Muscle of arm (tissue), 12 donors: ENCODE measurements around the gene UTS2R. TPM values are rescaled to one million over a fixed set of nuclear protein-coding genes. Genes with fewer than 3 reads are reported as not detected.
"Not testable (repeated sequence)": the region's sequence is repeated elsewhere in the genome, so short reads cannot be mapped to it uniquely, and the experiment has no call there.

Experiments used
- DNase-seq: peaks from one replicate; pipeline ENCODE4 v3.0.0-alpha.2; 2013
- polyA plus RNA-seq, 12 donors: library from polyadenylated mRNA; unstranded; fragments of 120-200 nt; gene quantifications; one replicate each; pipeline ENCODE4 v1.2.1, GENCODE V29; 2013; ENCODE audit not compliant: insufficient read length in 12 of 12

UTS2R gene
- polyA plus RNA-seq, 12 donors = 2.5 to 11.1 (median 5.2) TPM; not detected in 1

DNA sequence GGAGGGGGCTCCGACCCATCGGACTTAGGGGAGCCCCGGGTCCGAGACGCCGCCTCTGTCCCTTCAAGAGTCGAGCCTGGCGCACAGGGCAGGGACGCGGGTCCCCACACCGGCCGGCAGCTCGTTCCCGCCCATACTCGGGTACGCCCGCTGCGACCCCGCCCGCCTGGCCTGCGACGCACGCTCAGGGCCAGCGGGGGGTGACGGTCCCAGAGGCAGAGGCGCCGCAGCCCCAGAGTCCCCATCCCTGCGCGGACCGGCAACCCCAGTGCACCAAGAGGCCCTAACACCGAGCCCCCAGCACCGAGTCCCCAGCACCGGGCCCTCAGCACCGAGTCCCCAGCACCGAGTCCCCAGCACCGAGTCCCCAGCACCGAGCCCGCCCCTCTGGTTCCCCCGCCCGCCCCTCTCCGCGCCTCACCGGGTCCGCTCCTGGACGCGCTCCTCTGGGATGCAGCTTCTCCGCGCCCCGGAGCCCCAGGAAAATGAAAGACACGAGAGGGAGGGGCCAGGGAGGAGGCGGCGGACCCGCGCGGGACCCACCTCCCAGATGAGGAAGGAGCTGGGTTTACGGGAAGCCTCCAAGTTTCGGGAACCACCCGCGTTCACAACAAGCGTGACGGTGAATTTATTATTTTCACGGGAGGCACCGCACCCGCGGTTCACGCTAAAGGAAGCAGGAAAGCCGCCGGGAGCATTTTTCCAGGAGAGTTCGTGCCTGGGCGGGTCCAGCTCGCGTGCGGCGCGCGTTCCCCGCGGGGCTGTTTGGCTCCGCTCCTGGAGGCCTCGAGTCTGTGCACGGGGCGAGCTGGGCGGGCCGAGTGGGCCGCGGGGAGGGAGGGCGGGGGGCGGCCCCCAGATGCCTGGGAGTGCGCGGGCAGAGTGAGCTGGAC lies 38.0 kb upstream of the UTS2R start, which contains the start of gene SECTM1:
Gene SECTM1, minus strand, starts transcription at position 488 of the 893 bp plus-strand sequence. CDS start 6,526 bp downstream, outside the sequence.
- DNase-seq = peak; percentile 75

- DNase-seq = no peak
These were observed 37.4 kb upstream of the UTS2R start for GRCh38 chr17:82334204-82334621.

DNA sequence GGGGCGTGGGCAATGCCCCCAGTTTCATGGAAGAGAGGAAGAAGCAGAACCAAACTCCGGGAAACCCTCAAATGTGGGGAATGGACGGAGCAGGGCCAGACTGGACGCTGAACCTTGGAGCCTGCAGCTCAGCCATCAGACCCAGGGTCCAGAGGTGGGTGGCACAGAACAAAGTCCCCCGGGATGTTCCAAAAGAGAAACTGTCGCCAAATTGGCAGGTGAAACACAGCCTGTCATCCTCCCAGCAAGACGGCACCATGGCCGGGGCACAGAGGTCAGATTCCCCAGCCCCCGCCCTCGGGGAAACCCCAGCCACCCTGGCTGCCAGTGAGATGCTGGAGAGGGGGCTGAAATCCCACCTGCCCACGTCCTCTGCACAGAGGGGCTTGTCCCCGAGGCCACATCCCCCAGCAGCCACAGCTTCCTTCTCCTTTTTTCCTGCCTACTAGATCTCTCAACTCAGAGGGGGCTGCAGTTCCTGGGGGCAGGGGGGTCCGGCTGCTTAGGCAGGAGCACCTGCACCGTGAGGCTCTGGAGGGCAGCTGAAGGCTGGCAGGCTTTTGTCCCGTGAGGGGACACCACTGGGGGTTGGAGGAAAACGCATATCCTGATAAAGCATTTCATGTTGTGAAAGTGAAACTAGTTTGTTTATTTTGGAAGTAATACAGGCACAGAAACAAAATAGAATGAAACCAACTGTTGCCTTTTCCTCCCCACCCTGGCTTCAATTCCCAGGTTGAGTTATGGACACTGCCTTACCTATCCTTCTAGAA lies 36.8 kb upstream of the UTS2R start:
- DNase-seq = no peak

- DNase-seq = no peak
These were observed 32.5 kb upstream of the UTS2R start for GRCh38 chr17:82338858-82339633.

- DNase-seq = no peak
These were observed 31.7 kb upstream of the UTS2R start for GRCh38 chr17:82339634-82340580.

DNA sequence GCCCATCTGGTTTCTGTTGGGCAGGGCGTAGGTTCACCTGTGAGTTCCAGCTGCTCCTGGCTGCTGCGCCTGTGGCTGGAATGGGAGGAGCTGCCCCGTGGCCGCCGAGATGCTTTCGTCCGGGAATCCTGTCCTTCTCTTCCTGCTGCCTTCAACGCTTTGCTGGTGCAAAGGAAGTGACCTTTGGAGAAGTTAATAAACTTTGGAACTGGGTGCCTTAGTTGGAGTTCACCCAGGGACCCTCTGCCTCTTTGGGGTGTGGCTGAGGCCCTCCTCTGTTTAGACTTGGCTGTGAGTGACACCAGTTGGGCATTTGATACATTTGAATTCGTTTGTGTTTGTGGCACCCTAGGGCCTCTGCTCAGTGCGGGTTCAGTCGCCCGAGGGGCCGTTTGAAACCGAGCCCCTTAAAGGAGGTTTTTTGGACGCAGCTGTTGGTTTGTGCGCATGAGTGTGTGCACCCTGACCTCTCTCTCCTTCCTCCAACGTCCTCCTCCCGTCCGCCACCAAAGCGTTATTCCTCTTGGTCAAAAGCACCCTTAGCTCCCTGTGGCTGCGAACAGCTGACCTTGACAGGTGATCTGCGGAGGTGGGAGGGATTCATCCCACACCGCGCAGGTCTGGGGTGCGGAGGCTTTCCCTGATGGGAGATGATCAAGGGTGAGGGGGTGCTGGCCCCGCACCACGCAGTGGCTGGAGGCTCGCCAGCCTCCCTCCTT lies 29.0 kb upstream of the UTS2R start:
- no peak for DNase-seq

- no peak for DNase-seq
These were observed 28.0 kb upstream of the UTS2R start for GRCh38 chr17:82343560-82343959.

GRCh38 chr17:82344175-82344907 lies 27.2 kb upstream of the UTS2R start:
- no peak for DNase-seq

DNA sequence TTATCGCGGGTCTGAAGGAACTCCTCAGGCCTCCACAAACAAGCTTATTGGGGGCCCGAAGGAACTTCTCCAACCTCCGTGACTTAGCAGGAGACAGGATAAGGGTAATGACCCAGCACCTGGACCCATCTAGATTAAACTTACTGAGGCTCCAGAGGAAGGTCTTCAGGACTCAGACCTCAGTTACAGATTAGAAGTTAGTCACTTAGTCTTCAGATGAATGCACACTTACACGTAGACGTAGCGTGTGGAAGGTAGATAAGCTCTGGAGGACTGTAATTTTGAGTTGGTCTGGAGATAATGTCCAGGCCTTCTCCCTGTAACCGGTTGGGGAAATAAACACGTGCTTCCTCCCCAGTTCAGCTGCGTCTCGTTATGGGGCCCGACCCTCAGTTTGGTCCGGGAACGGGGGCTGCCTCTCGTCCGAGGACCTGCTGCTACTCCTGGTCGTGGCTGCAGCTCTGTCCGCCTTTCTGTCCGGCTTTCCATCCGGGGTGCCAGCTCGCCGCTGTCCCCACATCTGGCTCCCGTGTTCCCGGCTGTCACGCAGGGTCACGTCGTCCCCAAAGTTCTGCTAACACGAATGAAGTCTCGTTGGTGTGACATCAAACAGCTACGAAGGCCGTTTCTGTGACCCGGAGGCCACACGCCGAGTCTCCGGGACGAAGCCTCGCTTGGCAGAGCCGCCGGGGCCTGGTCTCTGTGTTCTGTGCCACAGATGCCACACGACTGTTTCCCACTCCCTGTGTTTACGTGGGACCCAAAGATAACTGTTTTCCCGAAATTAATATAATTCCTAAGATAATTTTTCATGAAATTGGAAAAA lies 26.2 kb upstream of the UTS2R start:
- DNase-seq = no peak

DNA sequence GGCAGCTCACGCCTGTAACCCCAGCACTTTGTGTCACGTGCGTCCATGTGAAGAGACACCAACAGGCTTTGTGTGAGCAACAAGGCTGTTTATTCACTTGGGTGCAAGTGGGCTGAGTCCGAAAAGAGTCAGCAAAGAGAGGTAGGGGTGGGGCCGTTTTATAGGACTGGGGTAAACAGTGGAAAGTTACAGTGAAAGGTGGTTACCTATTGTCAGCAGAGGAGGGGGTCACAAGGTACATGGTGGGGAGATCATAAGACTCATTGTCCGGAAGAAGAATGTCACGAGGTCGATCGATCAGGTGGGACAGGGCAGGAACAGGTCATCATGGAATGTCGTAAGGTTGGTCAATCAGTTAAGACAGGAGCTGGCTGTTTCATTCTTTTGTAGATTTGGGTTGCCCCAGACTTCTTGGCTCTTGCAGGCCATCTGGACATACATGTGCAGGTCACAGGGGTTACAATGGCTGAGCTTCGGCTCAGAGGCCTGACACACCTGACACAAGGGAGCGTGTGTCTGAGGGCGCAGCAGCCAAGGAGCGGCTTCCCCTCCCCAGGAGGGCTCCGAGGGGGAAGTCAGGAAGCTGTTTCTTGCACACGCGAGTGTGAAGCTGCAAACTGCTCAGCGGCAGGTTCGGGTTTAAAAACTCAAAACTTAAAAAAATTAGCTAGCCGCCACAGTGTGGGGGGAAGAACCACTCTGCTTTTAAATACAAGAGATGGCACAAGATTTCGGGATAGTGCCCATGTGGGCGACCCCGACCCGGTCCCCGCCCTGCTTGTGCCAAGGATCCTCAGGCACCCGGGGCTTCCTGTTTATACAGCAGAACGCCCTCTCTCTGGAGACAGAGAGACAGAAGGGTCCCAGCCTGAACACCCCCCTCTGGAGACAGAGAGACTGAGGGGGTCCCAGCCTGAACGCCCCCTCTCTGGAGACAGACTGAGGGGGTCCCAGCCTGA lies 24.9 kb upstream of the UTS2R start:
- DNase-seq = no peak

DNA sequence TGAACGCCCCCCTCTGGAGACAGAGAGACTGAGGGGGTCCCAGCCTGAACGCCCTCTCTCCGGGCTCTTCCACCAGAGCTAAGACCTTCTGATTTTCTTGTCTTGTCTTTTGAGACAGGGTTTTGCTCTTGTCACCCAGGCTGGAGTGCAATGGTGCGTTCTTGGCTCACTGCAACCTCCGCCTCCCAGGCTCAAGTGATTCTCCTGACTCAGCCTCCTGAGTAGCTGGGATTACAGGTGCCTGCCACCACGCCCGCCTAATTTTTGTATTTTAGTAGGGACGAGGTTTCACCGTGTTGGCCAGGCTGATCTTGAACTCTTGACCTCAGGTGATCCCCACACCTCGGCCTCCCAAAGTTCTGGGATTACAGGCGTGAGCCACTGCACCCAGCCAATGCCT lies 23.6 kb upstream of the UTS2R start:
- DNase-seq = not testable (repeated sequence)

DNA sequence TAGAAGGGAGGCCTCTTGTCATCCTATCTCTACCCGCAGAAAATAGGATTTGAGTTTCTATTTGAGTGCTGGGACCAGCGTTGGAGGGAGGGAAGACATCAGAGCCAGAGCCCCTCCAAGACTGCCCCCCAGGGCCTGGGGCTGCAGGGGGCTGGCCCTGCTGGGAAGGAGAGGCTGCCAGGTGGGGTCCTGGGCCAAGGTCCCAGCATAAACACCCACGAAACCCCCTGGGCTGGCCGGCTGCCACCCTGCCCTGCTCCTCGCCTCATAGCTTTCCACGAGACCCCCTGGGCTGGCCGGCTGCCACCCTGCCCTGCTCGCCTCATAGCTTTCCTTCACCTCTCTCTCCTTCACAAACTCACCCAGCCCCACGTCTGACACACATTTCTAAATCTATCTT lies 23.1 kb upstream of the UTS2R start:
- no peak for DNase-seq

GRCh38 chr17:82348866-82349265 lies 22.7 kb upstream of the UTS2R start:
- no peak for DNase-seq

DNA sequence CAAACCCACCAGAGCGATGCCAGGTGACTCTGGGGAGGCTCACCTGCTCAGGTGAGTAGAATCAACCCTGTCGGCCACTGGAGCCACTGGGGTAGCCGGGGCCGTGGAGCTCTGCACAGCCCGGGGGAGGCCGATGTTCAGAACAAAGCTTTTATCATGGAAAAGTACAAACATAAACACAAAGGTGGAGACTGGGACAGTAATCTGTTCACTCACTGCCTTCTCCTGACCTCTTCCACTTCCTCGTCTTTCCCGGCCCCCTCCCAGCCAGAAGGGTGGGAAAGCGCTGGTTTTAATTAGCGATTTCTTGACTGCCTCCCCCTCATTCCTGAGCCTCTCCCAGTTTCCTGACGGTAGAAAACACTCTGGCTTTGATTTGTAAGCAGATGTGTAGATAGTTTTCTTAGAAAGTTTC lies 22.3 kb upstream of the UTS2R start:
- no peak for DNase-seq

DNA sequence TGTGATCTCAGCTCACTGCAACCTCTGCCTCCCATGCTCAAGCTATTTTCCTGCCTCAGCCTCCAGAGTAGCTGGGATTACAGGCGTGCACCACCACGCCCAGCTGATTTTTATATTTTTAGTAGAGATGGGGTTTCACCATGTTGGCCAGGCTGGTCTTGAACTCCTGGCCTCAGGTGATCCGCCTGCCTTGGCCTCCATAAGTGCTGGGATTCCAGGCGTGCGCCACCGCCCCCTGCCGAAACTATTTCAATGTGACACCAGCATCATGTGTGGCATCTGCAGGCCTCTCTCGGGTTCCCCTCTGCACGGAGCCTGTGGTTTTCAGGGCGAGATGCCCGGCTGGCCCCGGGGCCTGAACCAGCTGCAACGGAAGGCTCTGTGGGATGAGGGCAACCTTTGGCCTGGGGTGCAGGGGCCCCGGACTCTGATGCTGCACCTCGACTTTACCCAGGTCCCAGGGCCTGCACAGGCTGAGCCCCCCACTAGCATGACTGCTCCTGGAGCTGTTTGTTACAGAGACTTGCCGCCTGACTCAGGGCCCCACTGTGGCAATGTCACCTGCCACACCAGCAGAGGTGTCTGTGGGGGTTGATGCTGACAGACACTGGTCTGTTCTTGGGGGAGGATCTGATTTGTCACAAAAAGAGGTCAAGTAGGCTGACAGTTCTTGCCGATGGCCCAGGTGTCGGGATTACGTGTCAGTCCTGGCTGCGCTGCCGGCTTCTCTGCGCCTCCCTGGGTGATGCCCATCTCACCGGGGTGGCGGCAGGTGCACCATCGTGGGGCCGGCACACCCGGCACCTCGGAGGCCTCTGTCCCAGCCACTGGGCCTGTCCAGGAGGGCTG lies 21.2 kb upstream of the UTS2R start:
- DNase-seq = no peak

- DNase-seq = no peak
These were observed 20.3 kb upstream of the UTS2R start for GRCh38 chr17:82351254-82351712.
